GM12878 (cell line): ENCODE results near the gene FBXO3. TPM values are rescaled to one million over a fixed set of nuclear protein-coding genes. Genes with fewer than 3 reads are reported as not detected.
A peak's percentile ranks its signal among the peaks of the same experiment; 100 is the strongest.

Experiments used
- ATAC-seq: fragments of 200-7000 bp; cut with Tn5 transposase; 3 replicates; pipeline ENCODE4 v1.9.1; 2020; ENCODE audit warnings: mild to moderate bottlenecking, moderate library complexity
- BruUV-seq: library from RNA; stranded (reverse); fragments of 400-500 nt; replicated peaks from 2 replicates; lab custom pipeline; 2021; lab: Mats Ljungman, UMichigan
- CTCF ChIA-PET: fragments of 300-600 bp; sonication (Branson Sonifier 250); formaldehyde crosslinking; extraction: SDS; loops from one replicate; lab custom pipeline; 2021; ENCODE audit warnings: inconsistent platforms; lab: Yijun Ruan, JAX
- POLR2A ChIA-PET: fragments of 350-600 bp; formaldehyde crosslinking; extraction: SDS; loops from one replicate; lab custom pipeline; 2021; ENCODE audit warnings: inconsistent platforms; lab: Charles Lee
- RAD21 ChIA-PET: fragments of 300-600 bp; sonication (Branson Sonifier 250); formaldehyde crosslinking; loops from one replicate; lab custom pipeline; 2023; ENCODE audit warnings: antibody characterized with exemption; ENCODE audit not compliant: unreplicated experiment; lab: Charles Lee
- SMC1A ChIA-PET: fragments of 300-600 bp; sonication (Branson Sonifier 250); formaldehyde crosslinking; loops from one replicate; lab custom pipeline; 2023; ENCODE audit not compliant: unreplicated experiment, uncharacterized antibody; lab: Charles Lee
- DNase-seq: peaks from one replicate; pipeline ENCODE4 v3.0.0-alpha.2; 2011; ENCODE audit warnings: low read depth, low spot score
- FAIRE-seq: peaks from 3 replicates; lab custom pipeline; 2011; peaks lifted over from hg19 to GRCh38; lab: Jason Lieb, UNC
- H2AFZ ChIP-seq: 2 replicates; pipeline ENCODE4 v1.6.0; 2011; ENCODE audit warnings: low read depth, low read length, control low read depth; ENCODE audit not compliant: control insufficient read depth
- H3K27ac ChIP-seq: 2 replicates; pipeline ENCODE4 v1.5.1; 2011; ENCODE audit warnings: control low read depth; ENCODE audit not compliant: control insufficient read depth, insufficient read depth
- H3K27me3 ChIP-seq, 2 experiments: replicated peaks in 1 of 2; 2 replicates each; pipeline versions ENCODE4 v1.6.0 to v1.6.1; 2011; ENCODE audit warnings: low read length in 1 of 2; ENCODE audit not compliant: control insufficient read depth in 2 of 2, insufficient read depth in 2 of 2
- H3K36me3 ChIP-seq, 2 experiments: 2 replicates each; pipeline ENCODE4 v1.5.1; 2011; ENCODE audit warnings: low read length in 1 of 2; ENCODE audit not compliant: control insufficient read depth in 2 of 2, insufficient read depth in 2 of 2
- H3K4me1 ChIP-seq: 2 replicates; pipeline ENCODE4 v1.6.1; 2011; ENCODE audit warnings: mild to moderate bottlenecking, low read length, moderate library complexity, mixed read lengths; ENCODE audit not compliant: control insufficient read depth, insufficient read depth
- H3K4me2 ChIP-seq: 2 replicates; pipeline ENCODE4 v1.6.0; 2011; ENCODE audit warnings: control low read depth; ENCODE audit not compliant: control insufficient read depth, insufficient read depth
- H3K4me3 ChIP-seq: fragments of 200-600 bp; sonication (generic); 2 replicates; pipeline ENCODE4 v1.5.1; 2016
- H3K79me2 ChIP-seq: 2 replicates; pipeline ENCODE4 v1.6.0; 2011; ENCODE audit warnings: low read length; ENCODE audit not compliant: control insufficient read depth, insufficient read depth
- H3K9ac ChIP-seq: 2 replicates; pipeline ENCODE4 v1.8.0; 2011; ENCODE audit warnings: low read length, control low read depth, mixed read lengths; ENCODE audit not compliant: control insufficient read depth, insufficient read depth
- H3K9me3 ChIP-seq: replicated peaks from 3 replicates; pipeline ENCODE4 v1.5.1; 2011; ENCODE audit warnings: mild to moderate bottlenecking, low read length; ENCODE audit not compliant: control insufficient read depth, insufficient read depth
- H4K20me1 ChIP-seq: 2 replicates; pipeline ENCODE4 v1.6.0; 2011; ENCODE audit not compliant: control insufficient read depth, insufficient read depth
- ATF3 ChIP-seq: IDR thresholded peaks from 2 replicates; pipeline ENCODE4 v1.6.1; 2011; ENCODE audit warnings: low read depth, mild to moderate bottlenecking, low read length, moderate library complexity, borderline replicate concordance; ENCODE audit errors: extremely low read depth
- CTCF ChIP-seq, 3 experiments: IDR thresholded peaks in 2 of 3; conservative IDR thresholded peaks in 1 of 3; 2 replicates each; pipeline ENCODE4 v1.5.1; 2011; ENCODE audit warnings: low read depth in 3 of 3, low read length in 3 of 3, mild to moderate bottlenecking in 3 of 3, control low read depth in 2 of 3, moderate library complexity in 2 of 3, inconsistent platforms in 1 of 3, mixed read lengths in 1 of 3; ENCODE audit not compliant: control insufficient read depth in 2 of 3, insufficient read depth in 1 of 3; ENCODE audit errors: extremely low read depth in 1 of 3
- FOXK2 ChIP-seq: fragments of 450-650 bp; IDR thresholded peaks from 2 replicates; pipeline ENCODE4 v1.6.1; 2017; ENCODE audit warnings: mild to moderate bottlenecking, moderate library complexity
- IRF3 ChIP-seq: fragments of 450-650 bp; IDR thresholded peaks from 2 replicates; pipeline ENCODE4 v1.6.1; 2014; ENCODE audit warnings: mild to moderate bottlenecking
- NBN ChIP-seq: fragments of 450-650 bp; IDR thresholded peaks from 2 replicates; pipeline ENCODE4 v1.6.1; 2016
- RAD21 ChIP-seq: IDR thresholded peaks from 2 replicates; pipeline ENCODE4 v1.6.1; 2011; ENCODE audit warnings: mild to moderate bottlenecking, low read depth, low read length, moderate library complexity; ENCODE audit not compliant: insufficient read depth
- REST ChIP-seq: IDR thresholded peaks from 2 replicates; pipeline ENCODE4 v1.6.1; 2012; ENCODE audit warnings: mild to moderate bottlenecking, low read depth, low read length
- ZNF207 ChIP-seq: fragments of 450-650 bp; IDR thresholded peaks from 2 replicates; pipeline ENCODE4 v1.6.1; 2014; ENCODE audit warnings: antibody characterized with exemption, mild to moderate bottlenecking, borderline replicate concordance
- ZNF687 ChIP-seq: fragments of 450-650 bp; IDR thresholded peaks from 2 replicates; pipeline ENCODE4 v1.6.1; 2017; ENCODE audit warnings: mild to moderate bottlenecking, moderate library complexity
- WGBS: methylation state at CpG from one replicate; pipeline ENCODE4 v1.1.6; 2016; ENCODE audit warnings: low lambda C conversion rate; ENCODE audit not compliant: insufficient replicate concordance, insufficient coverage; ENCODE audit errors: missing lambda C conversion rate; 5-methylcytosine and 5-hydroxymethylcytosine counted together
- in situ Hi-C: fragments of 300-500 bp; cut with MboI; formaldehyde crosslinking; loops from 9 replicates; pipeline ENCODE4 v1.14.3; 2018; ENCODE audit warnings: mixed read lengths
- intact Hi-C: fragments of 100-400 bp; cut with micrococcal nuclease; formaldehyde crosslinking; loops from one replicate; pipeline ENCODE4 v1.14.2; 2022; ENCODE audit not compliant: unreplicated experiment
- polyA plus RNA-seq, 11 experiments: library from polyadenylated mRNA; depleted of rRNA in 4 of 11; unstranded in 6 of 11; stranded (reverse) in 5 of 11; fragments of >200 nt; fragmentation: Nextera tagmentation in 4 of 11; fragmentation: Illumina TruSeq in 1 of 11; extraction: Ambion mirVana in 4 of 11; extraction: Trizol in 1 of 11; gene quantifications; 1 replicate in 1 of 11; 2 replicates in 10 of 11; pipeline versions ENCODE4 v1.2.1 to v1.2.3, GENCODE V29; 2011 to 2016; ENCODE audit warnings: inconsistent platforms in 2 of 11, missing spikeins in 2 of 11, low read depth in 1 of 11
- total RNA-seq, 4 experiments: library from RNA; depleted of rRNA in 3 of 4; stranded (reverse); fragments of >200 nt in 3 of 4; fragmentation: Illumina TruSeq in 1 of 4; extraction: Trizol in 1 of 4; gene quantifications; 2 replicates each; pipeline versions ENCODE4 v1.2.1 to v1.2.3, GENCODE V29; 2013 to 2021

The FBXO3 gene
- total and polyA plus RNA-seq, 10 of the 15 experiments (the other 5 are each of a cell fraction or from before 2014, with no cell fraction given), result 8.9 to 33.4 (median 13.8) TPM

GRCh38 chr11:33701302-33702230 is 72.8 kb downstream of the FBXO3 start:
- CTCF ChIA-PET, result interaction anchor here (0.8 to 2.9 kb wide), 6 partner anchors 14 to 347 kb away, joined by 3 to 21 read pairs (median 4); no protein-coding TSS in a partner anchor
- ATAC-seq, result no peak
- no TSS peak for BruUV-seq
- H3K4me3 ChIP-seq, result peak overlapping the region; percentile 71
- POLR2A ChIA-PET, result interaction anchor here (0.9 to 2.0 kb wide), 4 partner anchors 23 to 37 kb away, joined by 3 to 6 read pairs (median 3); no protein-coding TSS in a partner anchor
- no peaks in the 10 kb centered on the region for H3K27me3 ChIP-seq
- peaks cover 5% of the 10 kb centered on the region; the same call in 1 of the 2 replicates for H3K4me1 ChIP-seq
- H2AFZ ChIP-seq, result peak overlapping the region; percentile 88
- peaks cover 0 to 3% of the 10 kb centered on the region in 2 experiments; a peak in 1 of 4 replicates for H3K36me3 ChIP-seq
- 56% methylated on average over 7 of the region's 7 CpGs for WGBS
- FAIRE-seq, result no peak
- no peaks in the 10 kb centered on the region for H3K79me2 ChIP-seq
- peak overlapping the region; percentile 96 for H3K4me2 ChIP-seq
- H3K27ac ChIP-seq, result no peak overlapping the region
- DNase-seq, result no peak
- in situ Hi-C loops (no loop called here), intact Hi-C loops (loop anchor here (5.0 kb wide), 1 partner anchor 36 kb away; the partner anchor contains the start of gene CD59)
- RAD21 ChIA-PET, result interaction anchor here (1.1 to 3.2 kb wide), 3 partner anchors 14 to 41 kb away, joined by 4 to 17 read pairs (median 4); no protein-coding TSS in a partner anchor
- no peaks in the 10 kb centered on the region for H4K20me1 ChIP-seq
- H3K9ac ChIP-seq, result peak overlapping the region; percentile 2; the same call in 1 of the 2 replicates
- H3K9me3 ChIP-seq, result no peaks in the 10 kb centered on the region
- SMC1A ChIA-PET, result interaction anchor here (0.6 to 1.7 kb wide), 14 partner anchors 7 to 426 kb away, joined by 3 to 6 read pairs (median 3); no protein-coding TSS in a partner anchor
- TF ChIP-seq ATF3 (no peak), NBN (no peak), CTCF (IDR thresholded peaks at IDR 0.05 in 2 of 3, conservative IDR thresholded peaks at IDR 0.05 in 1 of 3; ENCODE audit: control insufficient read depth in 2 of 3, extremely low read depth in 1 of 3, insufficient read depth in 1 of 3, low read depth in 3 of 3, low read length in 3 of 3) (no peak), ZNF687 (no peak), ZNF207 (no peak), REST (no peak), IRF3 (no peak), FOXK2 (no peak), RAD21 (no peak)
